ENCODE measurements around the gene CDNF.

DNA sequence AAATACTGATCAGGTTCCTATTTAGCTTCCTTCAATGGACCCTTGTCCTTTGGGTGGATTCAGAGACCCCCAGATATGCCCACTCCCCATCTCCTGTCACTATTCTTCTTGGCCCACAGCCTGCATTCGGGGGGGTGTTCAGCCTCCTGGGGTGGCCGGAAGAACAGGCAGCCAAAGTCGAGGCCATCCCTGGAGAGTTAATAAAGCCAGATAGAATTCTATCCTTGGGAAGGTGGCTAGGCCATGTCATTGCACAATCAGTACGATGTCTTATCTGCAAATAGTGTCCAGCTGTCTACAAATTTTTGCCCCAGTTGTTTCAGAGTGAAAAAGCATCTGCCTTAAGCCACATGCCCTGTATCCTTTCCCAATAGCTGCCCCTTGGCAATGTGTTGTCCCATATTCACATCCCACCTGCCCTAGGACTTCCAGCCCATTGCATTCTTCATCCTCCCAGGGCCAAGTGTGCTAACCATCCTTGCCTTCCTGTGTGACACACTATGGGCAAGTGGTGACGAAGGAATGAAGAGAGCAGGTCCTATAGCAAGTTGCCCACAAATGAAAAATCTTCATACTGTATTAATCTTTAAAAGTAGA is 53.3 kb downstream of the CDNF start:
- TF ChIP-seq, protein P1, sequence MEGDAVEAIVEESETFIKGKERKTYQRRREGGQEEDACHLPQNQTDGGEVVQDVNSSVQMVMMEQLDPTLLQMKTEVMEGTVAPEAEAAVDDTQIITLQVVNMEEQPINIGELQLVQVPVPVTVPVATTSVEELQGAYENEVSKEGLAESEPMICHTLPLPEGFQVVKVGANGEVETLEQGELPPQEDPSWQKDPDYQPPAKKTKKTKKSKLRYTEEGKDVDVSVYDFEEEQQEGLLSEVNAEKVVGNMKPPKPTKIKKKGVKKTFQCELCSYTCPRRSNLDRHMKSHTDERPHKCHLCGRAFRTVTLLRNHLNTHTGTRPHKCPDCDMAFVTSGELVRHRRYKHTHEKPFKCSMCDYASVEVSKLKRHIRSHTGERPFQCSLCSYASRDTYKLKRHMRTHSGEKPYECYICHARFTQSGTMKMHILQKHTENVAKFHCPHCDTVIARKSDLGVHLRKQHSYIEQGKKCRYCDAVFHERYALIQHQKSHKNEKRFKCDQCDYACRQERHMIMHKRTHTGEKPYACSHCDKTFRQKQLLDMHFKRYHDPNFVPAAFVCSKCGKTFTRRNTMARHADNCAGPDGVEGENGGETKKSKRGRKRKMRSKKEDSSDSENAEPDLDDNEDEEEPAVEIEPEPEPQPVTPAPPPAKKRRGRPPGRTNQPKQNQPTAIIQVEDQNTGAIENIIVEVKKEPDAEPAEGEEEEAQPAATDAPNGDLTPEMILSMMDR (conservative IDR thresholded peaks at IDR 0.05; ENCODE audit: low read depth, low read length) = no peak
- TF ChIP-seq EZH2phosphoT487 (IDR thresholded peaks at IDR 0.05; ENCODE audit: borderline replicate concordance, low read length) = no peak

Data from PC-3 (cell line).